GM21717 (cell line): ENCODE data around the gene NPPC.

Experiments used
- ATAC-seq: cut with Tn5 transposase; IDR thresholded peaks from one replicate; pipeline ENCODE4 v1.9.1; 2021; ENCODE audit warnings: mild to moderate bottlenecking, moderate library complexity; ENCODE audit not compliant: unreplicated experiment

The NPPC gene

GRCh38 chr2:231935815-231936214, 9.6 kb upstream of the NPPC start:
- ATAC-seq, result no peak

- no peak for ATAC-seq
Observed at GRCh38 chr2:231935207-231935524, 9.0 kb upstream of the NPPC start.

- ATAC-seq, result no peak
Observed at GRCh38 chr2:231934441-231935206, 8.4 kb upstream of the NPPC start.

GRCh38 chr2:231933916-231934401, 7.8 kb upstream of the NPPC start:
- no peak for ATAC-seq

- no peak for ATAC-seq
Observed at GRCh38 chr2:231932985-231933915, 7.1 kb upstream of the NPPC start.

GRCh38 chr2:231932711-231932970, 6.4 kb upstream of the NPPC start:
- ATAC-seq, result no peak

GRCh38 chr2:231931481-231931915, 5.3 kb upstream of the NPPC start:
- ATAC-seq, result no peak

- ATAC-seq, result no peak
Observed at GRCh38 chr2:231930593-231931281, 4.5 kb upstream of the NPPC start.

- ATAC-seq, result no peak
Observed at GRCh38 chr2:231929961-231930592, 3.9 kb upstream of the NPPC start.

- no peak for ATAC-seq
Observed at GRCh38 chr2:231928901-231929725, 2.9 kb upstream of the NPPC start.

- ATAC-seq, result no peak
Observed at GRCh38 chr2:231928481-231928880, 2.3 kb upstream of the NPPC start.

GRCh38 chr2:231927566-231927890, 1.3 kb upstream of the NPPC start:
- ATAC-seq, result no peak

- ATAC-seq, result no peak
Observed at GRCh38 chr2:231926761-231927565, 767 bp upstream of the NPPC start.

GRCh38 chr2:231925303-231926179, 655 bp downstream of the NPPC start:
- no peak for ATAC-seq

GRCh38 chr2:231924889-231925275, 1.3 kb downstream of the NPPC start:
- no peak for ATAC-seq

GRCh38 chr2:231923951-231924888, 2.0 kb downstream of the NPPC start:
- no peak for ATAC-seq

- ATAC-seq, result no peak
Observed at GRCh38 chr2:231923010-231923344, 3.2 kb downstream of the NPPC start.
